ENCODE measurements around the gene FCRLB.
"Not testable (repeated sequence)": the region's sequence is repeated elsewhere in the genome, so short reads cannot be mapped to it uniquely, and the experiment has no call there.

The FCRLB gene

DNA sequence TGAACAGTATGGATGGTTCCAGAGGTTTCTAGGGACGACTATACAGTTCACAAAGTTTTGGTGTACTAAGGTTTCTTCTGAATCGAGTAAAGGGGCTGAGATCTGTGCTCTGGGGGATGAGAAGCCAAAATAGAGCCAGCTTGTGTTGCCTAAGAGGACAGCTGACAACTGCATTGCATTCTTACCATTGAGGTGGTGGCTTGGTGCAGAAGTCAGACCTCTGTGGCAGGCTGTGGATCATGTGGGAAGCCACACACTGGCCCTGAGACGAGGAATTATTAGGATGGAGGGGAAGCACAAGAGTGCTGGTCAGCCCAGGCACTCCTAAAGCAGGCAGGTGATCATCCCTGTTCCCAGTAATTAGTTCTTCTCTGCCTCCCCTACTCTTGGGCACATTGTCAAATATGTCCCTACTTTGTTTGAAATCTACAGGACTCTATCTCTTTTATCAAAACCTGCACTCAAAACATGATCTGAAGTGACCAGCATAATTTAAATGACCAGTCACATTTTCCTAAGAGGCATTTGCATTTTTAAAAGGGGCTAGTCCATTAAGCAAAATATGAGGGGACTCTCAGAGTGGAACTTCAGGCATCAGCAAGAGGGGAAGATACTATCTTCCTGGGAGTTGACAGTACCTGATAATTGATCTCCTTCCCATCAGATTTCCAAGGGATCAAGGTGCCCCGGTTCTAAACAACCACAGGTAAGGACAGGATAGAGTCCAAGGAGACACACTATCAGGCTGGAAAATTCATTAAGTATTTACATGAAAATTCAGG, at the start of gene FCRLB:
FCRLB (plus strand) TSS at position 589 of the 782 bp plus-strand sequence. CDS start 1,129 bp downstream, outside the sequence.
- DNase-seq (ENCODE audit: low read depth) = no peak

DNA sequence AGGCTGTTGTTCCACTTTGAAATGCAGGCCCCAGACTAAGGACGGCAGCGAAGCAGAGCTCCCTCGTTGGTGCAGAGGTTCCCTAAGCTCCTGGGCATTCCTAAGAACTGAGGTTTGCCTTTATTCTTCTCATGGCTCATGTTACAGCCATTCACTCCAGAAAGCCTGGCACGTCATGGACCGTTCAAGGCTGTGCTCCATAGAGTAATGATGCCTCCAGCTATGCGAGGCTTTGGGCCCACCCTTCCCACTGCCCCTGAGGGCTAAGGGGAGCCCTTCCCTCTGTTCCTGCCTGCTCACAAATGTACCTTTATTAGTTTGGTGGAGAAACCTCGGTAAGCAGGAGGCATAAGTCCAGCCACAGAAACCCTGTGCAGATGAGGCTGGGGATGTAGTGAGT, 47.9 kb upstream of the FCRLB start:
- not testable (repeated sequence) for DNase-seq (ENCODE audit: low read depth)

- not testable (repeated sequence) for DNase-seq (ENCODE audit: low read depth)
Measured at GRCh38 chr1:161674447-161674846, 46.9 kb upstream of the FCRLB start.

DNA sequence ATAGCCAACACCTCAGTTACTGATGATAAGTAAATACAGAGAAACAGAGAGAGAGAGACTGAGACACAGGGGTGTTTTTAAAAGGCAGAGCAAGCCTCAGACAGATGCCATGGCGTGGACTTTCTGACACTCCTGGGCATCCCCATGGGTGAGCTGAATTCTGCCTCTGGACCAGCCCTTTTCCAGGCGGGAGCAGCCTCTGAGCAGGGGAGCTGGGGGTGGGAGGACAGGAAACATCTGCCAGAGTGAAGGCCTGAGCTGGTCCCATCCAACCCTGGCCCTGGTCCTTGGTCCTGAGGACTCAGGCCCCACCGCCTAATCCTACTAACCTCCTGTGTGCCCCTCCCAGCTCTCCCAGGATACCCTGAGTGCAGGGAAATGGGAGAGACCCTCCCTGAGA, 46.4 kb upstream of the FCRLB start:
- not testable (repeated sequence) for DNase-seq (ENCODE audit: low read depth)

DNA sequence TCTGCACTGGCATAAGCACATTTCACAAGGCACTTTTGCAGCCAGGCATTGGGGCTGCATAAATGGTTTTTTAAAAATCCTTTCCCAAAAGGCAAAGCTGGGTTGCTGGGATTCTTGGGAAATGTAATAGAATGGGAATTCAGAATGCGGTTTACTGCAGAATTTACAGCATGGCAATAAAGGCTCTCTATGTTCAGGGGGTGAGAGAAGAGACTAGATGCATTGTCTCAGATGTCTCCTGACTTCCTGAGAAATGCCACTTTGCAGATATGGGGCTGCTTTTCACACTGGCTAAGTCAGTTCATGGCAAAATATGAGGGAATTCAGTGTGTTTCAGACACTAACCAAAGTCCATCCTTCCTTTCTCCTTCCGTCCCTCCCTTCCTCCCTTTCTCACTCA, 44.9 kb upstream of the FCRLB start:
- DNase-seq (ENCODE audit: low read depth) = no peak

DNA sequence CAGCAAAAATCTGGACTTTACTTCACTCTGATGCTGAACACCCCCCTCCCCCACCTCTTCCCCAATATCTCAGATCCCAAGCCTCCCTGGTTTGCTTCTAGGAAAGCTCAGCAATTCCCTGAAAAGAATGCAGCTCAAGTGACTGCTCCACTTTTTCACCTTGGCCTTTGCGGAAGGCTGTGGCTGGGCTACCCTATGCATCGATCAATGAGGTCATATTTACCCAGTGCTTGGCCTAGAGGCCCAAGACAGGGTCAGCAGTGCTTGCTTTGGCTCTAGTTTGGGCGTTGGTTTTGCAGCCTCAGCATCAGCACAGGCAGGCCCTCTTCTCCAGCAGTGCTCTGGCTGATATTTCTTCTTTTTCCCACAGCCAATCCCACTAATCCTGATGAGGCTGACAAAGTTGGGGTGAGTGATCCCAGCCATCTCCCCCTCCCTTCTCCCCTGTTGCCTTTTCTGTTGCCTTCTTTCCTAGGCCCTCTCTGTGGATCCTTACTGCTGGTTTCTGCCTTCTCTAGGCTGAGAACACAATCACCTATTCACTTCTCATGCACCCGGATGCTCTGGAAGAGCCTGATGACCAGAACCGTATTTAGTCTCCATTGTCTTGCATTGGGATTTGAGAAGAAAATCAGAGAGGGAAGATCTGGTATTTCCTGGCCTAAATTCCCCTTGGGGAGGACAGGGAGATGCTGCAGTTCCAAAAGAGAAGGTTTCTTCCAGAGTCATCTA, 44.2 kb upstream of the FCRLB start:
- no peak for DNase-seq (ENCODE audit: low read depth)

- no peak for DNase-seq (ENCODE audit: low read depth)
Measured at GRCh38 chr1:161678500-161678899, 42.8 kb upstream of the FCRLB start.

DNA sequence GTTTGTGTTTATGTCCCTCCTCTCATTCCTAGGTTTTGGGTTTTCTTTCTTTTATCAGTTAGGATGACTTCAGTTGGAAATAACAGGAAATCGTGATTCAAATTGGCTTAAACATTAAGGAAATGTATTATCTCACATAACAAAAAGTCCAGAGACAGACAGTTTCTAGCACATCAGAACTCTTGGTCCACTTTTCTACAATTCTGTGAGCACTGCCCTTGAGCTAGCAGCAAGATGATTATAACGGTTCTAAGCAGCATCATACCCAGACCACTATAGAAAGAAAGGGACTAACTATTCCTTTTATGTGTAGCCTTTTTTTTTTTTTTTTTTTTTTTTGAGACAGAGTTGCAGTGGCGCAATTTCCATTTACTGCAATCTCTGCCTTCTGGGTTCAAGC, 39.5 kb upstream of the FCRLB start:
- DNase-seq (ENCODE audit: low read depth) = no peak

DNA sequence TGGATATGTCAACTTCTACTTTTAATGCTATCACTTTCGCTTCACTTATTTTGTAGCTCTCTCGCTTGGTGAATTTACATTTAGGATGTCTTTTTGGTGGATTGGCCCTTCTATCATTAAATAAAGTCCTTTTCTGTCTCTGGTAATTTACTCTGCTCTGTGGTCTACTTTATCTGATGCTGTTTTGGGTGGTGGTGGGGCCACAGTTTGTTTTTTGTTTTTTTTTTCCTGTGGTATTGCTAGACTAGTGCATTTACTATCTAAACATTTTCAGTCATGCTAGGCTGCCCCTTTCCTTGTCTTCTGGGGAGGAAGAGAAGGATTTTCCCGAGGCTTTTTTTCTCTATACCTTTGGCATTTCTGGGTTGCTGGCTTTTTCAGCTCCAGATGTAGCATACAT, 32.4 kb upstream of the FCRLB start:
- no peak for DNase-seq (ENCODE audit: low read depth)

GRCh38 chr1:161691846-161692245, 29.5 kb upstream of the FCRLB start:
- DNase-seq (ENCODE audit: low read depth) = no peak

- not testable (repeated sequence) for DNase-seq (ENCODE audit: low read depth)
Measured at GRCh38 chr1:161693020-161693712, 28.2 kb upstream of the FCRLB start.

GRCh38 chr1:161698302-161698701, 23.0 kb upstream of the FCRLB start:
- DNase-seq (ENCODE audit: low read depth) = not testable (repeated sequence)

DNA sequence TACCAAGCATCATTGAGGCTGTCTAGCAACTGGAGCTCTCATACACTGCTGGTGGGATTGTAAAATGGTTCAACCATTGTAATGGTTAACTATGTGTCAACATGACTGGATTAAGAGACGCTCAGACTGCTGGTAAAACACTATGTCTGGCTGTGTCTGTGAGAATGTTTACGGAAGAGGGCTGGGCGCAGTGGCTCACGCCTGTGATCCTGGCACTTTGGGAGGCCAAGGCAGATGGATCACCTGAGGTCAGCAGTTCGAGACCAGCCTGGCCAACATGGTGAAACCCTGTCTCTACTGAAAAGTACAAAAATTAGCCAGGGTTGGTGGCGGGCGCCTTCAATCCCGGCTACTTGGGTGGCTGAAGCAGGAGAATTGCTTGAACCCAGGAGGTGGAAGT, 19.1 kb upstream of the FCRLB start:
- no peak for DNase-seq (ENCODE audit: low read depth)

GRCh38 chr1:161705537-161705936, 15.8 kb upstream of the FCRLB start:
- no peak for DNase-seq (ENCODE audit: low read depth)

- peak; percentile 58 for DNase-seq (ENCODE audit: low read depth)
Measured at GRCh38 chr1:161706113-161706481, 15.2 kb upstream of the FCRLB start.

DNA sequence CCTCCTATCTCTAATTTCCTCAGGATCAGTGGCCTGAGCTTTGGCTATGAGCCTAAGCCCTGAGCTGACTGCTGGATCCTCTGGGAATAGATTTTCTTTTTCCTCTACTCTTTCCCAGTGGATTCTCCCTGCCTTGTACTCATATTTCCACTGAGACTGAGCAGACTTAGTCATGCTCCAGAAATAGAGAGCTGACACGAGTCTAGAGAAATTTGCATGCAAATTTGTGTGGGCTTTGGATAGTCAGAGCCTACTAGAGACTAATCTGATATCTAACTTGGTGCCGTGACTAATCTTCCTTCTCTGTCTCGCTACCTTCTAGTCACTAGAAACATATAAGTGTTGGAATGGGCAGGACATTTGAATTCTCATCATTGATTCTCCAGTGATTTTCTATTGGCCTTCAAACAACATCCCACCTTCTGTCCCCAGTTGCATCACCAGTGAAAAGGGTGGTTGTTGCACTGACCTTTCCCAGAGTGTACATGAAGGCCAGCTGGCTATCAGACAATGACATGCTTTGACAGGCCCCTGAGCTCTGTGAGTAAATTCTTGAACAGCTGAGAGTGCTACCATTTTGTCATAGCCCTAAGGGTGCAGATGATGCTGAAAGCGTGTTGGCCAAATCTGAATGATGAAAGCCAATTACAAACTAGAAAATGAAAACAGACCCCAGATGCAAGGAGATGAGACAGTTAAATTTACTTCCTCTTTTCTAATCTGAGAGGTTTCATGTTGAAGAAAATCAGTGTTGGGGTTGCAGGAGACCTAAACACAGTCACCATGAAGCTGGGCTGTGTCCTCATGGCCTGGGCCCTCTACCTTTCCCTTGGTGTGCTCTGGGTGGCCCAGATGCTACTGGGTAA, 14.6 kb upstream of the FCRLB start, which contains the start of gene FCRLA:
FCRLA (plus strand) TSS at position 748 of the 866 bp plus-strand sequence; CDS start at position 784, 36 bp downstream.
- DNase-seq (ENCODE audit: low read depth) = peak; percentile 89

DNA sequence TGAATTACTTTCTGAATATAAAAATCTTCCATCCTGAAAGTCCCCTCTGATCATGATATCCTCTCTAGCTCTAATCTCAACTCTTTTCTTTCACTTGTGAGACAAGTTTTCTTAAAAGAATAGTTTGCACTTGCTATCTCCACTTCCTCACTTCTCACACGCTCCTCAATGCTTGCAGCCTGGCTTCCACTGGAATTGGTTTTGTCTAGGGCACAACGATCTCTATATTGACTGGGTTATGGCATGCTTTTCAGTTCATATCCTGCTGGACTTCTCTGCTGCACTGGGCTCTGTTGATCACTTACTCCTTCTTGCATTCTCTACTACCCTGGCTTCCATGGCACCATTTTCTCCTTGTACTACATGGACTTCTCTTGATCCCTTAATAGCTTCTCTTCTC, 13.8 kb upstream of the FCRLB start:
- DNase-seq (ENCODE audit: low read depth) = no peak

DNA sequence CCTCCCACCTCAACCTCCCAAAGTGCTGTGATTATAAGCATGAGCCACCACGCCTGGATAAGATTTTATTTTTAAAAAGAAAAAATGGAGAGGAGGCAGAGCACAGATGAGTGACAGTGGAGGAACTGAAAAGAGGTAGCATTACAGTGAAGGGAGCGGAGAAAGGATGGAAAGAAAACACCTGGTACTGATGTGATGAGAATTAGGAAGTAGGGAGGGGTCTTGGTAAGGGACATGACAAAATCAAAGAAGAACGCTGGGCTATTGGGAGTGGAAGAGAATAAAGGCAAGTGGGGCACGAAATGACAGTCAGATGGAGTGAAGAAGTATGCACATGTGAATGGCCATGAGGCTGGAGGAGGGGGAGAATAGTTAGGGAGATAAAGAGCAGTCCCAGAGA, 12.0 kb upstream of the FCRLB start:
- no peak for DNase-seq (ENCODE audit: low read depth)

DNA sequence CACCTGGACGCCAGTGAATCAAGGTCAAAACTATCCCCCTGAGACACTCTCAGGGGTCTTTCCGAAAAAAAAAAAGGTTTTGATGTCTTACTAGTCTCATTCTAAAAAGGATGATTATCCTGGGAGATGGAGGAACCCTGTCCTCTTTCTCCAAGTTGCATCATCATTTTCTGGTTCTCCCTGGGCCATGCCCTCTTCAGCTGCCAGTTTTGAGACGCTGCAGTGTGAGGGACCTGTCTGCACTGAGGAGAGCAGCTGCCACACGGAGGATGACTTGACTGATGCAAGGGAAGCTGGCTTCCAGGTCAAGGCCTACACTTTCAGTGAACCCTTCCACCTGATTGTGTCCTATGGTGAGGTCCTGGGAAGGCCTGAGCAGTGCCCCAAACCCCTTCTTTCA, 10.8 kb upstream of the FCRLB start:
- DNase-seq (ENCODE audit: low read depth) = no peak

GRCh38 chr1:161718559-161719324, 2.6 kb upstream of the FCRLB start:
- no peak for DNase-seq (ENCODE audit: low read depth)

DNA sequence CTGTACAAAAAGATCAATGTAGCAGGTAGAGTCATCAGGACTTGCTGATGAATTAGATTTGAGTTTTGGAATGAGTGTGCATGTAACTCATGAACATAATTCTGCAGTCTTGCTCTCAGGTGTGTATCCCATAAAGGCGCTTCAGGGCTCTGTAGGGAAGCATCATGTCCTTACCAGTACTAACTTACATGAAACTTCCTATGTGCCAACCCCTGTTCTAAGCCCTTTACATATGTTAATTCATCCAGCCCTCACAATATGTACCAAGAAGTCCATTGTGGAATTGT, 2.1 kb upstream of the FCRLB start:
- DNase-seq (ENCODE audit: low read depth) = no peak
